HL-60 (cell line): ENCODE results near the gene PHB1.

Source experiments
- DNase-seq, 2 experiments: peaks; one replicate each; pipeline ENCODE4 v3.0.0-alpha.2; 2010 to 2020; ENCODE audit warnings: low read depth in 1 of 2, low spot score in 1 of 2
- H3K27ac ChIP-seq: fragments of 250-450 bp; sonication (Bioruptor Pico); replicated peaks from 2 replicates; pipeline ENCODE4 v1.5.1; 2020; ENCODE audit warnings: mild to moderate bottlenecking, moderate library complexity
- H3K27me3 ChIP-seq: fragments of 250-450 bp; sonication (Bioruptor Pico); 2 replicates; pipeline ENCODE4 v1.5.1; 2021; ENCODE audit warnings: mild to moderate bottlenecking, moderate library complexity; ENCODE audit not compliant: insufficient read depth, poor library complexity, severe bottlenecking
- H3K4me3 ChIP-seq: replicated peaks from 2 replicates; pipeline ENCODE4 v1.5.1; 2011; ENCODE audit warnings: mild to moderate bottlenecking, control low read depth, low read length; ENCODE audit not compliant: insufficient read depth
- GABPA ChIP-seq: IDR thresholded peaks from 2 replicates; pipeline ENCODE4 v1.6.1; 2012; ENCODE audit warnings: low read depth
- POLR2AphosphoS5 ChIP-seq: IDR thresholded peaks from 2 replicates; pipeline ENCODE4 v1.6.1; 2012; ENCODE audit warnings: low read depth
- SPI1 ChIP-seq: IDR thresholded peaks from 2 replicates; pipeline ENCODE4 v1.6.1; 2012; ENCODE audit warnings: low read depth, mild to moderate bottlenecking, borderline replicate concordance
- TF ChIP-seq, protein P1 (sequence below): IDR thresholded peaks from 2 replicates; pipeline ENCODE4 v1.6.1; 2012; ENCODE audit warnings: low read depth; ENCODE audit not compliant: insufficient replicate concordance
- TF ChIP-seq, protein P2 (sequence below): IDR thresholded peaks from one replicate; pipeline ENCODE4 v1.5.1; 2011; ENCODE audit warnings: low read length, control low read depth, inconsistent platforms; ENCODE audit not compliant: insufficient read depth

Gene PHB1

DNA sequence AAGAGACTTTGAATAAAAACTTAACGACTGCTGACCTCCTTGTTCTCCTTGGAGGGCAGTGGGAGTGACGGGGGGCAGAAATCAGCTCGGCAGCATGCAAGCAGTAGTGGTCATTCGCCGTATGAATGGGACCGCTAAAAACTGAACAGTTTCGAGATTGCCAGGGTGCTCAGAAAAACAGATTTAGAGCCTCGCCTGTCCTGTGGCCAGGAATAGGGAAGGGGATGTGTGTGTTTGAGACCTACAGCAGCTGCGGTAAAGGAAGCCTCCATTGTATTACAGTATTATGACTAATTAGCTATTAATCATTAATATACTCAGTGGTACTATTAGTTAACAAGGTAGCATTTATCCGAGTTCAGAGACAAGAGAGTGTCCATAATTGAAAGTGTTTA is 52.0 kb downstream of the PHB1 start:
- no peaks in the 10 kb centered on the region for H3K27me3 ChIP-seq
- TF ChIP-seq GABPA (no peak), SPI1 (0 out of 2 replicates have a peak, but pooled peaks have one; percentile 0)
- H3K27ac ChIP-seq = peak overlapping the region; percentile 21
- no peak for DNase-seq
- H3K4me3 ChIP-seq = peak overlapping the region; percentile 82

DNA sequence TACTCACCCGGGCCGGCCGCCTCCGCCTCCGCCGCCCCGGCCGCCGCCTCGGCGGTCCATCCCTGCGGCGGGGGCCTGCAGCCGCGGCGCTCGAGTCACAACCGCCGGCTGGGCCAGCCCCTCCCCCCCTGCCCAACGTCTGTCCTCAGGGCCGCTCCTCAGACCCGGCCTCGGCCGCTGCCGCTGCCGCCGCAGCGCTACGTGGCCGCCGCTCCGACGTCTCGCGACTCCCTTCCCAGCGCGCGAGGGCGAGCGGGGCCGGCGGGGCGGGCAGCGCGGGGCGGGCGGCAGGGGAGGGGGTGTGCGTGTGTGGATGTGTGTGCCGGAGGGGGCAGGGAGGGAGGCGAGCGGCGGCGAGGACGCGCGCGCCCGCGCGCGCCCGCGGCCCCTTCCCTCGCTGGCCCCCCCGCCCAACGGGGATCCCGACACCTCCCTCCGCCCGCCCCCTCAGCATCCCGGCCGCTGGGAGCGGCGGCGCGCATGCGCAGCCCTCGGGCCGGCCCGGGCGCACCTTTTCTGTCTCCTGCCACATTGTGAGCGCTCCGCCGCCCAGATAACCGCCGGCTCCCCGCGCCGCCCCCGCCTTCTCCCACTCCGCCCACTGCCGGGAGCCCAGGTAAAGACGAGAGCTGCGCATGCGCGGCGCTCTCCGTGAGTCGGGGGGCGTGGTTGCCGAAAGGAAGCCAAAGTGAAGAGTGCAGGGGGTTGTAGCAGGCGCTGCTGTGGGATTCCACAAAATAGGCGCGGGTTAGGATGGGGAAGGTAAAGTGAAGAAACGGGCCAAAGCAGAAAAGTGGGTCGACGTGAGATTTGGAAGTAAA is 52.6 kb downstream of the PHB1 start, which contains the start of gene ZNF652:
ZNF652 (minus strand) TSS at position 349 of the 821 bp plus-strand sequence. CDS start 44,525 bp downstream, outside the sequence.
- Histone ChIP-seq H3K27ac (peak within 1 kb of the TSS; percentile 88), H3K4me3 (peak within 1 kb of the TSS; percentile 82), H3K27me3 (no peaks in the 10 kb centered on the region)
- DNase-seq = peak; percentile 78 to 89
- no peak for TF ChIP-seq SPI1
- TF ChIP-seq, protein P1, sequence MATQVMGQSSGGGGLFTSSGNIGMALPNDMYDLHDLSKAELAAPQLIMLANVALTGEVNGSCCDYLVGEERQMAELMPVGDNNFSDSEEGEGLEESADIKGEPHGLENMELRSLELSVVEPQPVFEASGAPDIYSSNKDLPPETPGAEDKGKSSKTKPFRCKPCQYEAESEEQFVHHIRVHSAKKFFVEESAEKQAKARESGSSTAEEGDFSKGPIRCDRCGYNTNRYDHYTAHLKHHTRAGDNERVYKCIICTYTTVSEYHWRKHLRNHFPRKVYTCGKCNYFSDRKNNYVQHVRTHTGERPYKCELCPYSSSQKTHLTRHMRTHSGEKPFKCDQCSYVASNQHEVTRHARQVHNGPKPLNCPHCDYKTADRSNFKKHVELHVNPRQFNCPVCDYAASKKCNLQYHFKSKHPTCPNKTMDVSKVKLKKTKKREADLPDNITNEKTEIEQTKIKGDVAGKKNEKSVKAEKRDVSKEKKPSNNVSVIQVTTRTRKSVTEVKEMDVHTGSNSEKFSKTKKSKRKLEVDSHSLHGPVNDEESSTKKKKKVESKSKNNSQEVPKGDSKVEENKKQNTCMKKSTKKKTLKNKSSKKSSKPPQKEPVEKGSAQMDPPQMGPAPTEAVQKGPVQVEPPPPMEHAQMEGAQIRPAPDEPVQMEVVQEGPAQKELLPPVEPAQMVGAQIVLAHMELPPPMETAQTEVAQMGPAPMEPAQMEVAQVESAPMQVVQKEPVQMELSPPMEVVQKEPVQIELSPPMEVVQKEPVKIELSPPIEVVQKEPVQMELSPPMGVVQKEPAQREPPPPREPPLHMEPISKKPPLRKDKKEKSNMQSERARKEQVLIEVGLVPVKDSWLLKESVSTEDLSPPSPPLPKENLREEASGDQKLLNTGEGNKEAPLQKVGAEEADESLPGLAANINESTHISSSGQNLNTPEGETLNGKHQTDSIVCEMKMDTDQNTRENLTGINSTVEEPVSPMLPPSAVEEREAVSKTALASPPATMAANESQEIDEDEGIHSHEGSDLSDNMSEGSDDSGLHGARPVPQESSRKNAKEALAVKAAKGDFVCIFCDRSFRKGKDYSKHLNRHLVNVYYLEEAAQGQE = no peak
- no peak for TF ChIP-seq POLR2AphosphoS5
- TF ChIP-seq, protein P2, sequence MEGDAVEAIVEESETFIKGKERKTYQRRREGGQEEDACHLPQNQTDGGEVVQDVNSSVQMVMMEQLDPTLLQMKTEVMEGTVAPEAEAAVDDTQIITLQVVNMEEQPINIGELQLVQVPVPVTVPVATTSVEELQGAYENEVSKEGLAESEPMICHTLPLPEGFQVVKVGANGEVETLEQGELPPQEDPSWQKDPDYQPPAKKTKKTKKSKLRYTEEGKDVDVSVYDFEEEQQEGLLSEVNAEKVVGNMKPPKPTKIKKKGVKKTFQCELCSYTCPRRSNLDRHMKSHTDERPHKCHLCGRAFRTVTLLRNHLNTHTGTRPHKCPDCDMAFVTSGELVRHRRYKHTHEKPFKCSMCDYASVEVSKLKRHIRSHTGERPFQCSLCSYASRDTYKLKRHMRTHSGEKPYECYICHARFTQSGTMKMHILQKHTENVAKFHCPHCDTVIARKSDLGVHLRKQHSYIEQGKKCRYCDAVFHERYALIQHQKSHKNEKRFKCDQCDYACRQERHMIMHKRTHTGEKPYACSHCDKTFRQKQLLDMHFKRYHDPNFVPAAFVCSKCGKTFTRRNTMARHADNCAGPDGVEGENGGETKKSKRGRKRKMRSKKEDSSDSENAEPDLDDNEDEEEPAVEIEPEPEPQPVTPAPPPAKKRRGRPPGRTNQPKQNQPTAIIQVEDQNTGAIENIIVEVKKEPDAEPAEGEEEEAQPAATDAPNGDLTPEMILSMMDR = no peak
- TF ChIP-seq GABPA = no peak

DNA sequence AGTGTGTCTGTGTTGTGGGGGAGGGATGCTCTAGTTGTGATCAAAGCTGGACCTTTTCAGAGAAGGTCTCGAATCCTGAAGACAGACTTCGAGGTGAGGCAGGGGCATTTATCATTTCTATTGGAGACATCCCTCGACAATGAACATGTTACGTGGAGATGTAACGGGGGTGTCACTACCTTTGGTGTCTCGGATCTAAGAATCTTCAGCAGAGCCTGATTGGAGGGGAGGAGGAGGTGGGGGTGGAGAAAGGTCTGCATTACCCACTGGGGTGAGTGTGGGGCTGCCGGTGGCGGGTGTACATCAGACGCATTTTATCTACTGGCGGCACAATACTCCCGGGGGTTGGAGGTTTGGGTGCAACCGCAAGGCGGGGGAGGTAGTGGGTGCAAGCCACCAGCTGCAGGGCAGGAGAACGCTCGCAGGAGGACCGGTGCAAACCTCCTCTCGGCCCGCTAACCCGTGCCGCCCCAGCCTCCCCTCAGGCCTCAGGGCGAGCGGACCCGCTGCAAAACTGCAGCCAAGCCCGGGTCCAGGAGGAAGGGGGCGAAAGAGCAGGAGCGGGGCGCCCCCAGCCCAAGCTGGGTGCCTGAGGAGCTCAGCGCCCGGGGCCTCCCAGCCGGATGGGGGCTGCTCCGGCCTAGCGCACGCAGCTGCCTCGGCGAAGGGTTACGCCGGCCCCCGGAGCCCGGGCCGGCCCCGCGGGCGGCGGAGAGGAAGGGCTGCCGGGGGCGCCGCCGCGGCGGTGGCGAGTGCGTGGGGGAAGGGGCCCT is 53.4 kb downstream of the PHB1 start:
- DNase-seq = peak; percentile 57 to 93
- TF ChIP-seq SPI1 (no peak; the same call in 1 of the 2 replicates), GABPA (peak; percentile 32; the same call in 1 of the 2 replicates), POLR2AphosphoS5 (peak; percentile 94)
- H3K27ac ChIP-seq = peak overlapping the region; percentile 88
- no peaks in the 10 kb centered on the region for H3K27me3 ChIP-seq
- peak overlapping the region; percentile 82 for H3K4me3 ChIP-seq

DNA sequence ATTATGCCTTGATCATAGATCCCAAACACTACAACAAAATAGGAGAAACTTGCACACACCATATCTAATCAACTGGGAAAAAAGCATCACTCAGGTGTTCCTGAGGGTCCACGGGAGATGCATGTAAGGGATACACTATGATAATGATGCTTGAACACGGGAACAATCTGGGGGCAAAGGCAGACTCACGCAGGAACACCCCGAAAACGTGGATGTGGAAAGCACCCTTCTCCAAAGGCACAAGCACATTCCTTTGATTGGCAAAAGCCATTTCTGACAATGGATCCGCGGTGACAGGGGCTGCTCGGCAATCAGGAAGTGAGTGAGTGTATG is 53.9 kb downstream of the PHB1 start:
- DNase-seq = no peak
- Histone ChIP-seq H3K27me3 (no peaks in the 10 kb centered on the region), H3K27ac (peak overlapping the region; percentile 88), H3K4me3 (peak overlapping the region; percentile 82)
- TF ChIP-seq, protein P2 = no peak
- TF ChIP-seq POLR2AphosphoS5 (no peak), SPI1 (0 out of 2 replicates have a peak, but pooled peaks have one; percentile 28)
- TF ChIP-seq, protein P1 = no peak
